ENCODE measurements around the gene C11orf98. TPM values are rescaled to one million over a fixed set of nuclear protein-coding genes. Genes with fewer than 3 reads are reported as not detected.
A peak's percentile ranks its signal among the peaks of the same experiment; 100 is the strongest.

Gene C11orf98
- total RNA-seq, 1 experiment from 2014 or later: 139 TPM

- DNase-seq: peak; percentile 98
- no CpG with 5 or more reads among the region's 47 CpGs for WGBS (ENCODE audit: extremely low coverage, insufficient read length, low lambda C conversion rate)
- peak overlapping the region; percentile 92 for H2BK5ac ChIP-seq (ENCODE audit: insufficient read length, low read length)
- no peak overlapping the region for H3K4ac ChIP-seq (ENCODE audit: low read depth, low read length)
- no peak overlapping the region for H3K23ac ChIP-seq (ENCODE audit: insufficient read length, low read depth, low read length)
- peaks cover 28% of the 10 kb centered on the region for H3K23me2 ChIP-seq (ENCODE audit: insufficient read length, low read depth, low read length, poor library complexity, severe bottlenecking)
- H3K4me2 ChIP-seq (ENCODE audit: insufficient read depth, insufficient read length, low read length): peak overlapping the region; percentile 99
- Mint-ChIP-seq H3K9me3 (no peaks in the 10 kb centered on the region; a peak in 1 of 5 replicates), H3K4me3 (peak overlapping the region; percentile 84 to 91), H3K4me1 (peaks cover 47 to 52% of the 10 kb centered on the region in 2 experiments), H3K27me3 (ENCODE audit: low read depth) (no peaks in the 10 kb centered on the region), H3K36me3 (ENCODE audit: insufficient read depth in 1 of 3, low read depth in 3 of 3) (peaks cover 26 to 50% (median 38%) of the 10 kb centered on the region in 3 experiments), H3K27ac (peak overlapping the region; percentile 100)
- H2BK120ac ChIP-seq (ENCODE audit: low read depth, low read length, poor library complexity, severe bottlenecking): no peak overlapping the region
- H3T11ph ChIP-seq (ENCODE audit: low read length): peak overlapping the region; percentile 23
- H3K4me1 ChIP-seq (ENCODE audit: insufficient read depth, low read length): peaks cover 2% of the 10 kb centered on the region; the same call in 1 of the 2 replicates
- no peaks in the 10 kb centered on the region for H3K27me3 ChIP-seq (ENCODE audit: insufficient read depth, low read length)
- peak overlapping the region; percentile 92 for H3K27ac ChIP-seq (ENCODE audit: insufficient read length, low read depth, low read length)
- H2BK15ac ChIP-seq (ENCODE audit: low read depth, low read length): no peak overlapping the region
- no peaks in the 10 kb centered on the region for H3K79me1 ChIP-seq (ENCODE audit: insufficient read depth, low read depth, low read length, poor library complexity, severe bottlenecking)
- peak overlapping the region; percentile 96 for H3K18ac ChIP-seq (ENCODE audit: insufficient read length, low read depth, low read length)
- H3K9ac ChIP-seq (ENCODE audit: extremely low read depth, insufficient read length, low read length): peak overlapping the region; percentile 91
- H2AK5ac ChIP-seq (ENCODE audit: insufficient read length, low read length): no peak overlapping the region
- no peaks in the 10 kb centered on the region; the same call in 1 of the 2 replicates for H3K79me2 ChIP-seq (ENCODE audit: insufficient read depth, low read length)
- H2BK12ac ChIP-seq (ENCODE audit: insufficient read length, low read depth, low read length): no peak overlapping the region
- H4K5ac ChIP-seq (ENCODE audit: insufficient read length, low read depth, low read length): peak overlapping the region; percentile 97
- no peak overlapping the region for H2BK20ac ChIP-seq (ENCODE audit: low read depth, low read length, poor library complexity, severe bottlenecking)
- H4K91ac ChIP-seq (ENCODE audit: insufficient read length, low read depth, low read length): peak overlapping the region; percentile 10
- no peaks in the 10 kb centered on the region for H4K20me1 ChIP-seq (ENCODE audit: control insufficient read depth, insufficient read depth, insufficient read length)
- H2AFZ ChIP-seq (ENCODE audit: low read length): peak overlapping the region; percentile 35
- H4K8ac ChIP-seq (replicated peaks; ENCODE audit: insufficient read length, low read depth, low read length): no peak overlapping the region
- TF ChIP-seq CTCF (conservative IDR thresholded peaks at IDR 0.05): no peak
- peak overlapping the region; percentile 7 for H3K56ac ChIP-seq (ENCODE audit: insufficient read length, low read depth, low read length)
- H3K14ac ChIP-seq (ENCODE audit: insufficient read depth, low read length): peak overlapping the region; percentile 93
- H3K9me3 ChIP-seq (ENCODE audit: control insufficient read depth, low read depth, low read length): no peaks in the 10 kb centered on the region
These were observed 44.4 kb upstream of the C11orf98 start for GRCh38 chr11:62709247-62710000.
